Parathyroid adenoma (tissue), 2 donors: ENCODE data around the gene CLCNKB.

Experiments
- H2AFZ ChIP-seq: fragments of 300-600 bp; sonication (generic); one replicate; pipeline ENCODE4 v1.7.0; 2017; ENCODE audit warnings: antibody characterized with exemption, mild to moderate bottlenecking
- H3K27ac ChIP-seq: fragments of 300-600 bp; sonication (generic); one replicate; pipeline ENCODE4 v1.7.0; 2017
- H3K27me3 ChIP-seq: fragments of 300-600 bp; sonication (generic); one replicate; pipeline ENCODE4 v1.7.0; 2017; ENCODE audit warnings: low read length; ENCODE audit not compliant: control insufficient read depth, insufficient read depth
- H3K36me3 ChIP-seq: fragments of 300-600 bp; sonication (generic); one replicate; pipeline ENCODE4 v1.7.0; 2017; ENCODE audit warnings: low read length; ENCODE audit not compliant: control insufficient read depth, insufficient read depth
- H3K4me1 ChIP-seq: fragments of 300-600 bp; sonication (generic); one replicate; pipeline ENCODE4 v1.7.0; 2017; ENCODE audit warnings: control low read depth
- H3K4me2 ChIP-seq: fragments of 300-600 bp; sonication (generic); one replicate; pipeline ENCODE4 v1.7.0; 2017; ENCODE audit warnings: low read length
- H3K4me3 ChIP-seq: fragments of 300-600 bp; sonication (generic); one replicate; pipeline ENCODE4 v1.7.0; 2017; ENCODE audit warnings: low read depth, low read length
- H3K79me2 ChIP-seq: fragments of 300-600 bp; sonication (generic); one replicate; pipeline ENCODE4 v1.7.0; 2017; ENCODE audit warnings: control low read depth
- H3K9ac ChIP-seq: fragments of 300-600 bp; sonication (generic); one replicate; pipeline ENCODE4 v1.7.0; 2017; ENCODE audit warnings: mild to moderate bottlenecking
- H3K9me3 ChIP-seq: fragments of 300-600 bp; sonication (generic); one replicate; pipeline ENCODE4 v1.7.0; 2017; ENCODE audit warnings: low read length; ENCODE audit not compliant: control insufficient read depth
- CTCF ChIP-seq: fragments of 300-600 bp; sonication (generic); IDR thresholded peaks from one replicate; pipeline ENCODE4 v1.7.0; 2017; ENCODE audit warnings: antibody characterized with exemption, mild to moderate bottlenecking
- donor health status: primary hyperparathyroidism.

The CLCNKB gene

GRCh38 chr1:16094453-16095158 is 51.0 kb downstream of the CLCNKB start:
- Histone ChIP-seq H3K27ac (no peak overlapping the region), H3K4me1 (no peaks in the 10 kb centered on the region), H2AFZ (no peak overlapping the region), H3K36me3 (no peaks in the 10 kb centered on the region), H3K4me3 (no peak overlapping the region), H3K9ac (no peak overlapping the region), H3K27me3 (no peaks in the 10 kb centered on the region), H3K79me2 (no peaks in the 10 kb centered on the region), H3K9me3 (no peaks in the 10 kb centered on the region), H3K4me2 (no peak overlapping the region)
- no peak for TF ChIP-seq CTCF

GRCh38 chr1:16095447-16095846 is 51.9 kb downstream of the CLCNKB start:
- Histone ChIP-seq H3K4me2 (no peak overlapping the region), H3K27ac (no peak overlapping the region), H3K79me2 (no peaks in the 10 kb centered on the region), H3K9me3 (no peaks in the 10 kb centered on the region), H3K9ac (no peak overlapping the region), H3K4me3 (no peak overlapping the region), H3K4me1 (no peaks in the 10 kb centered on the region), H2AFZ (no peak overlapping the region), H3K27me3 (no peaks in the 10 kb centered on the region), H3K36me3 (no peaks in the 10 kb centered on the region)
- no peak for TF ChIP-seq CTCF

GRCh38 chr1:16099412-16099811 is 55.8 kb downstream of the CLCNKB start:
- no peak overlapping the region for H3K4me2 ChIP-seq
- no peaks in the 10 kb centered on the region for H3K9me3 ChIP-seq
- H3K4me3 ChIP-seq, result no peak overlapping the region
- no peak overlapping the region for H3K9ac ChIP-seq
- no peak overlapping the region for H3K27ac ChIP-seq
- TF ChIP-seq CTCF, result no peak
- no peaks in the 10 kb centered on the region for H3K27me3 ChIP-seq
- H3K79me2 ChIP-seq, result no peaks in the 10 kb centered on the region
- H2AFZ ChIP-seq, result no peak overlapping the region
- H3K4me1 ChIP-seq, result no peaks in the 10 kb centered on the region
- H3K36me3 ChIP-seq, result no peaks in the 10 kb centered on the region

GRCh38 chr1:16101623-16102022 is 58.0 kb downstream of the CLCNKB start:
- no peak overlapping the region for H3K9ac ChIP-seq
- no peaks in the 10 kb centered on the region for H3K4me1 ChIP-seq
- no peak overlapping the region for H2AFZ ChIP-seq
- no peak for TF ChIP-seq CTCF
- H3K4me2 ChIP-seq, result no peak overlapping the region
- H3K79me2 ChIP-seq, result no peaks in the 10 kb centered on the region
- H3K9me3 ChIP-seq, result no peaks in the 10 kb centered on the region
- no peak overlapping the region for H3K4me3 ChIP-seq
- H3K27ac ChIP-seq, result no peak overlapping the region
- no peaks in the 10 kb centered on the region for H3K36me3 ChIP-seq
- H3K27me3 ChIP-seq, result no peaks in the 10 kb centered on the region
